Posterior vena cava (tissue), 2 donors: ENCODE results near the gene DSCAML1. TPM values are rescaled to one million over a fixed set of nuclear protein-coding genes. Genes with fewer than 3 reads are reported as not detected.
"Not testable (repeated sequence)": the region's sequence is repeated elsewhere in the genome, so short reads cannot be mapped to it uniquely, and the experiment has no call there.

ENCODE experiments used
- DNase-seq: peaks from one replicate; pipeline ENCODE4 v3.0.0-alpha.2; 2020; ENCODE audit warnings: low spot score
- intact Hi-C, 2 donors: fragments of 100-400 bp; cut with DNase I; formaldehyde crosslinking; loops; one replicate each; pipeline versions ENCODE4 v1.14.1 to v1.14.2; 2022 to 2023
- total RNA-seq, 2 donors: library from RNA; stranded (reverse); fragmentation: NEBNext Ultra II Directional; extraction: Animal tissue kit (Norgen Biotek cat#: 25700); gene quantifications; one replicate each; pipeline ENCODE4 v1.2.1, GENCODE V29; 2021
- donor health status: DM: yes; HTN: yes; CAD: no.
- donor health status: DM: yes; HTN: yes; CAD: no.

The DSCAML1 gene
- total RNA-seq, 2 donors from 2014 or later = 1.2 to 1.5 TPM

- intact Hi-C loops = loop anchor here in 1 of 2 donors (10.0 kb wide), 1 partner anchor 1352 kb away; no protein-coding TSS in a partner anchor
These were observed 330.1 kb downstream of the DSCAML1 start for GRCh38 chr11:117466966-117467365.

GRCh38 chr11:117465236-117465997, 331.6 kb downstream of the DSCAML1 start:
- intact Hi-C loops = loop anchor here in 1 of 2 donors (10.0 kb wide), 1 partner anchor 1351 kb away; no protein-coding TSS in a partner anchor
- DNase-seq = peak; percentile 18

More at GRCh38 chr11:117466966-117467365, 330.1 kb downstream of the DSCAML1 start:
- DNase-seq = peak; percentile 57

GRCh38 chr11:117464778-117465177, 332.2 kb downstream of the DSCAML1 start:
- DNase-seq = peak; percentile 58
- intact Hi-C loops = loop anchor here in 1 of 2 donors (10.0 kb wide), 1 partner anchor 1350 kb away; no protein-coding TSS in a partner anchor

GRCh38 chr11:117462864-117463247, 334.2 kb downstream of the DSCAML1 start:
- intact Hi-C loops = loop anchor here in 1 of 2 donors (10.0 kb wide), 1 partner anchor 1348 kb away; no protein-coding TSS in a partner anchor
- peak; percentile 61 for DNase-seq

GRCh38 chr11:117462183-117462863, 334.7 kb downstream of the DSCAML1 start:
- DNase-seq = no peak
- intact Hi-C loops = loop anchor here in 1 of 2 donors (10.0 kb wide), 1 partner anchor 1348 kb away; no protein-coding TSS in a partner anchor

GRCh38 chr11:117461396-117462182, 335.4 kb downstream of the DSCAML1 start:
- no peak for DNase-seq

GRCh38 chr11:117459979-117460300, 337.1 kb downstream of the DSCAML1 start:
- intact Hi-C loops = loop anchor here in 1 of 2 donors (10.0 kb wide), 1 partner anchor 1345 kb away; no protein-coding TSS in a partner anchor
- DNase-seq = no peak

More at GRCh38 chr11:117461396-117462182, 335.4 kb downstream of the DSCAML1 start:
- intact Hi-C loops = loop anchor here in 1 of 2 donors (10.0 kb wide), 1 partner anchor 1347 kb away; no protein-coding TSS in a partner anchor

- DNase-seq = no peak
- intact Hi-C loops = no loop called here
These were observed 337.7 kb downstream of the DSCAML1 start for GRCh38 chr11:117459123-117459978.

GRCh38 chr11:117458275-117459122, 338.5 kb downstream of the DSCAML1 start:
- intact Hi-C loops = no loop called here
- no peak for DNase-seq

GRCh38 chr11:117457835-117458234, 339.2 kb downstream of the DSCAML1 start:
- intact Hi-C loops = no loop called here
- DNase-seq = no peak

- intact Hi-C loops = no loop called here
- DNase-seq = no peak
These were observed 339.8 kb downstream of the DSCAML1 start for GRCh38 chr11:117457031-117457785.

- intact Hi-C loops = not testable (repeated sequence)
These were observed 340.3 kb downstream of the DSCAML1 start for GRCh38 chr11:117456721-117457029.

GRCh38 chr11:117456027-117456720, 340.8 kb downstream of the DSCAML1 start:
- no peak for DNase-seq
- intact Hi-C loops = no loop called here

More at GRCh38 chr11:117456721-117457029, 340.3 kb downstream of the DSCAML1 start:
- not testable (repeated sequence) for DNase-seq

- no peak for DNase-seq
- intact Hi-C loops = no loop called here
These were observed 342.5 kb downstream of the DSCAML1 start for GRCh38 chr11:117454564-117454917.

- intact Hi-C loops = no loop called here
- no peak for DNase-seq
These were observed 343.0 kb downstream of the DSCAML1 start for GRCh38 chr11:117453886-117454563.
